HepG2 (cell line): Measurements from ENCODE around the gene PPIG. TPM values are rescaled to one million over a fixed set of nuclear protein-coding genes. Genes with fewer than 3 reads are reported as not detected.

ENCODE experiments used
- ARHGAP35 ChIP-seq: sonication (generic); formaldehyde crosslinking; IDR thresholded peaks from 2 replicates; pipeline ENCODE4 v1.9.0; 2022; ENCODE audit warnings: mild to moderate bottlenecking, inconsistent platforms, moderate library complexity, missing genetic modification reagents, borderline replicate concordance
- ARID3A ChIP-seq: IDR thresholded peaks from 2 replicates; pipeline ENCODE4 v1.6.1; 2012; ENCODE audit warnings: low read depth, low read length, improper control_type of control experiment
- ATF4 ChIP-seq, 2 experiments: fragments of 450-650 bp in 1 of 2; sonication (generic) in 1 of 2; formaldehyde crosslinking; IDR thresholded peaks; 2 replicates each; pipeline versions ENCODE4 v1.5.0 to v1.8.0; 2020 to 2022; ENCODE audit warnings: mild to moderate bottlenecking in 1 of 2, missing genetic modification reagents in 1 of 2
- ATM ChIP-seq: fragments of 450-650 bp; IDR thresholded peaks from 2 replicates; pipeline ENCODE4 v1.7.1; 2017; ENCODE audit warnings: mild to moderate bottlenecking, borderline replicate concordance
- DBP ChIP-seq: sonication (generic); formaldehyde crosslinking; IDR thresholded peaks from 2 replicates; pipeline ENCODE4 v1.4.0; 2020; ENCODE audit warnings: missing genetic modification reagents; ENCODE audit errors: not compliant biosample characterization
- ELK4 ChIP-seq: sonication (generic); formaldehyde crosslinking; IDR thresholded peaks from 2 replicates; pipeline ENCODE4 v1.9.0; 2021; ENCODE audit warnings: missing genetic modification reagents, borderline replicate concordance
- FOXP1 ChIP-seq, 2 experiments: fragments of 450-650 bp in 1 of 2; IDR thresholded peaks; 2 replicates each; pipeline ENCODE4 v1.6.1; 2017 to 2018; ENCODE audit warnings: antibody characterized with exemption in 1 of 2
- HMG20B ChIP-seq: conservative IDR thresholded peaks from 2 replicates; pipeline ENCODE4 v1.6.1; 2016; ENCODE audit warnings: missing genetic modification reagents, missing compliant biosample characterization
- JUNB ChIP-seq: sonication (generic); formaldehyde crosslinking; IDR thresholded peaks from 2 replicates; pipeline ENCODE4 v1.8.0; 2022; ENCODE audit warnings: missing genetic modification reagents, mild to moderate bottlenecking, borderline replicate concordance
- KLF12 ChIP-seq: sonication (generic); formaldehyde crosslinking; IDR thresholded peaks from 2 replicates; pipeline ENCODE4 v1.4.0; 2020; ENCODE audit warnings: missing genetic modification reagents, borderline replicate concordance
- NKX3-1 ChIP-seq: sonication (generic); formaldehyde crosslinking; IDR thresholded peaks from 2 replicates; pipeline ENCODE4 v1.5.0; 2020; ENCODE audit warnings: missing genetic modification reagents
- NR2F1 ChIP-seq, 2 experiments: fragments of 450-650 bp in 1 of 2; formaldehyde crosslinking in 1 of 2; IDR thresholded peaks; 2 replicates each; pipeline versions ENCODE4 v1.5.0 to v1.6.1; 2016 to 2020; ENCODE audit warnings: mild to moderate bottlenecking in 1 of 2, missing compliant biosample characterization in 1 of 2, missing genetic modification reagents in 1 of 2, moderate library complexity in 1 of 2
- SMARCE1 ChIP-seq: fragments of 450-650 bp; IDR thresholded peaks from 2 replicates; pipeline ENCODE4 v1.6.1; 2017; ENCODE audit warnings: borderline replicate concordance
- SNRNP70 ChIP-seq: fragments of 200-400 bp; formaldehyde crosslinking; IDR thresholded peaks from 2 replicates; pipeline ENCODE4 v1.6.1; 2017; ENCODE audit warnings: mild to moderate bottlenecking, low read depth, low read length, moderate library complexity
- ZEB1 ChIP-seq: IDR thresholded peaks from 2 replicates; pipeline ENCODE4 v1.6.1; 2012; ENCODE audit warnings: mild to moderate bottlenecking, low read depth, inconsistent platforms; ENCODE audit not compliant: insufficient replicate concordance
- ZNF256 ChIP-seq: sonication (generic); formaldehyde crosslinking; conservative IDR thresholded peaks from 2 replicates; pipeline ENCODE4 v1.4.0; 2020; ENCODE audit warnings: missing genetic modification reagents
- ZNF337 ChIP-seq: sonication (generic); formaldehyde crosslinking; IDR thresholded peaks from 2 replicates; pipeline ENCODE4 v1.5.1; 2020; ENCODE audit warnings: missing genetic modification reagents, low read depth, mild to moderate bottlenecking, borderline replicate concordance
- ZNF530 ChIP-seq: sonication (generic); formaldehyde crosslinking; IDR thresholded peaks from 2 replicates; pipeline ENCODE4 v1.5.0; 2020; ENCODE audit warnings: low read depth, mild to moderate bottlenecking, missing genetic modification reagents
- ZNF720 ChIP-seq: sonication (generic); formaldehyde crosslinking; IDR thresholded peaks from 2 replicates; pipeline ENCODE4 v1.4.0; 2020; ENCODE audit warnings: missing genetic modification reagents
- polyA plus RNA-seq, 8 experiments: library from polyadenylated mRNA; depleted of rRNA in 3 of 8; stranded (reverse) in 7 of 8; unstranded in 1 of 8; fragments of >200 nt; fragmentation: Illumina TruSeq in 4 of 8; extraction: Trizol in 4 of 8; gene quantifications; 2 replicates each; pipeline versions ENCODE4 v1.2.1 to v1.2.3, GENCODE V29; 2011 to 2016; ENCODE audit warnings: low read depth in 4 of 8, missing spikeins in 1 of 8, mixed read lengths in 1 of 8; ENCODE audit not compliant: insufficient read depth in 1 of 8
- total RNA-seq, 5 experiments: library from RNA; depleted of rRNA; stranded (reverse); fragments of >200 nt; fragmentation: Illumina TruSeq; extraction: Trizol; gene quantifications; 2 replicates each; pipeline ENCODE4 v1.2.3, GENCODE V29; 2016; ENCODE audit warnings: low read depth in 1 of 5
- TF ChIP-seq, protein P1 (sequence below): sonication (generic); formaldehyde crosslinking; IDR thresholded peaks from 2 replicates; pipeline ENCODE4 v1.4.0; 2020; ENCODE audit warnings: mild to moderate bottlenecking, missing genetic modification reagents

The PPIG gene
- total and polyA plus RNA-seq, 2 of the 13 experiments (the other 11 are each of a cell fraction or from before 2014, with no cell fraction given) = 31.3 to 81.0 TPM

- TF ChIP-seq ARID3A = 0 out of 2 replicates have a peak, but pooled peaks have one; percentile 31
- no peak for TF ChIP-seq JUNB (CRISPR knock-in tag)
- peak; percentile 9; the same call in 1 of the 2 replicates for TF ChIP-seq HMG20B (CRISPR knock-in tag)
- no peak for TF ChIP-seq ZNF720 (CRISPR knock-in tag)
- TF ChIP-seq, protein P1, sequence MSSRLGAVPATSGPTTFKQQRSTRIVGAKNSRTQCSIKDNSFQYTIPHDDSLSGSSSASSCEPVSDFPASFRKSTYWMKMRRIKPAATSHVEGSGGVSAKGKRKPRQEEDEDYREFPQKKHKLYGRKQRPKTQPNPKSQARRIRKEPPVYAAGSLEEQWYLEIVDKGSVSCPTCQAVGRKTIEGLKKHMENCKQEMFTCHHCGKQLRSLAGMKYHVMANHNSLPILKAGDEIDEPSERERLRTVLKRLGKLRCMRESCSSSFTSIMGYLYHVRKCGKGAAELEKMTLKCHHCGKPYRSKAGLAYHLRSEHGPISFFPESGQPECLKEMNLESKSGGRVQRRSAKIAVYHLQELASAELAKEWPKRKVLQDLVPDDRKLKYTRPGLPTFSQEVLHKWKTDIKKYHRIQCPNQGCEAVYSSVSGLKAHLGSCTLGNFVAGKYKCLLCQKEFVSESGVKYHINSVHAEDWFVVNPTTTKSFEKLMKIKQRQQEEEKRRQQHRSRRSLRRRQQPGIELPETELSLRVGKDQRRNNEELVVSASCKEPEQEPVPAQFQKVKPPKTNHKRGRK (CRISPR knock-in tag) = no peak
- TF ChIP-seq ZNF256 (CRISPR knock-in tag) = no peak
- TF ChIP-seq FOXP1 (IDR thresholded peaks at IDR 0.05) = no peak
- peak; percentile 30; the same call in 1 of the 2 replicates for TF ChIP-seq FOXP1 (CRISPR knock-in tag; IDR thresholded peaks at IDR 0.05)
- TF ChIP-seq ELK4 = no peak
- no peak for TF ChIP-seq ZNF530
- TF ChIP-seq DBP (CRISPR knock-in tag) = no peak
- no peak; the same call in 1 of the 2 replicates for TF ChIP-seq KLF12 (CRISPR knock-in tag)
- no peak for TF ChIP-seq SNRNP70
- TF ChIP-seq SMARCE1 = no peak
- peak; percentile 64 for TF ChIP-seq ZEB1
- TF ChIP-seq ARHGAP35 = peak; percentile 31
- TF ChIP-seq NR2F1 (CRISPR knock-in tag; IDR thresholded peaks at IDR 0.05) = peak; percentile 20 to 30; a peak in 1 of 4 replicates
- peak in 1 of 2 experiments; percentile 89; a peak in 2 of 4 replicates for TF ChIP-seq ATF4 (CRISPR knock-in tag; IDR thresholded peaks at IDR 0.05)
- no peak for TF ChIP-seq ATM
- TF ChIP-seq NKX3-1 = peak; percentile 78; the same call in 1 of the 2 replicates
- TF ChIP-seq ZNF337 = peak; percentile 60; the same call in 1 of the 2 replicates
These were observed at the start of gene PPIG (continued) for GRCh38 chr2:169584005-169584877.
